Testis (tissue), 2 donors: ENCODE data around the gene SHANK1.

Source experiments
- POLR2A ChIP-seq: fragments of 450-650 bp; IDR thresholded peaks from one replicate; pipeline ENCODE4 v1.6.1; 2017; ENCODE audit warnings: antibody characterized with exemption, mild to moderate bottlenecking, moderate library complexity
- TF ChIP-seq, protein P1 (sequence below), 3 experiments: fragments of 450-650 bp in 2 of 3; fragments of 200-600 bp in 1 of 3; sonication (generic) in 1 of 3; IDR thresholded peaks; one replicate each; pipeline ENCODE4 v1.5.1; 2016 to 2019; ENCODE audit warnings: antibody characterized with exemption in 3 of 3, mild to moderate bottlenecking in 2 of 3, moderate library complexity in 1 of 3

GRCh38 chr19:50651174-50651573 is 68.4 kb downstream of the SHANK1 start:
- TF ChIP-seq, protein P1, sequence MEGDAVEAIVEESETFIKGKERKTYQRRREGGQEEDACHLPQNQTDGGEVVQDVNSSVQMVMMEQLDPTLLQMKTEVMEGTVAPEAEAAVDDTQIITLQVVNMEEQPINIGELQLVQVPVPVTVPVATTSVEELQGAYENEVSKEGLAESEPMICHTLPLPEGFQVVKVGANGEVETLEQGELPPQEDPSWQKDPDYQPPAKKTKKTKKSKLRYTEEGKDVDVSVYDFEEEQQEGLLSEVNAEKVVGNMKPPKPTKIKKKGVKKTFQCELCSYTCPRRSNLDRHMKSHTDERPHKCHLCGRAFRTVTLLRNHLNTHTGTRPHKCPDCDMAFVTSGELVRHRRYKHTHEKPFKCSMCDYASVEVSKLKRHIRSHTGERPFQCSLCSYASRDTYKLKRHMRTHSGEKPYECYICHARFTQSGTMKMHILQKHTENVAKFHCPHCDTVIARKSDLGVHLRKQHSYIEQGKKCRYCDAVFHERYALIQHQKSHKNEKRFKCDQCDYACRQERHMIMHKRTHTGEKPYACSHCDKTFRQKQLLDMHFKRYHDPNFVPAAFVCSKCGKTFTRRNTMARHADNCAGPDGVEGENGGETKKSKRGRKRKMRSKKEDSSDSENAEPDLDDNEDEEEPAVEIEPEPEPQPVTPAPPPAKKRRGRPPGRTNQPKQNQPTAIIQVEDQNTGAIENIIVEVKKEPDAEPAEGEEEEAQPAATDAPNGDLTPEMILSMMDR (IDR thresholded peaks at IDR 0.05), result no peak
- no peak for TF ChIP-seq POLR2A
